ENCODE data around the gene ACADM. TPM values are rescaled to one million over a fixed set of nuclear protein-coding genes. Genes with fewer than 3 reads are reported as not detected.
"Not testable (repeated sequence)": the region's sequence is repeated elsewhere in the genome, so short reads cannot be mapped to it uniquely, and the experiment has no call there.

Gene ACADM
- total RNA-seq, 4 donors from 2014 or later, result 22.9 to 51.1 (median 41.2) TPM

- 74 to 80% methylated on average over 1 of the region's 1 CpG for WGBS, 2 donors
- no peak overlapping the region for H3K27ac ChIP-seq
- no peak overlapping the region for H3K4me3 ChIP-seq
- H3K9me3 ChIP-seq, result no peaks in the 10 kb centered on the region
- DNase-seq (ENCODE audit: low spot score in 2 of 2), result no peak
- peaks cover 0 to 20% (median 0%) of the 10 kb centered on the region in 3 donors for H3K36me3 ChIP-seq
- H3K4me1 ChIP-seq, result no peaks in the 10 kb centered on the region
- H3K27me3 ChIP-seq, result no peaks in the 10 kb centered on the region
- TF ChIP-seq POLR2A (IDR thresholded peaks at IDR 0.05), result no peak
- no peak for TF ChIP-seq CTCF (IDR thresholded peaks at IDR 0.05)
- no peak for TF ChIP-seq EP300 (IDR thresholded peaks at IDR 0.05)
These were observed 39.6 kb downstream of the ACADM start for GRCh38 chr1:75764057-75764655.

GRCh38 chr1:75765697-75766355 is 41.3 kb downstream of the ACADM start:
- WGBS, 2 donors, result 74 to 84% methylated on average over 1 of the region's 1 CpG
- TF ChIP-seq CTCF (IDR thresholded peaks at IDR 0.05) (no peak), POLR2A (IDR thresholded peaks at IDR 0.05) (no peak), EP300 (IDR thresholded peaks at IDR 0.05) (no peak)
- H3K9me3 ChIP-seq, result no peaks in the 10 kb centered on the region
- no peak for DNase-seq (ENCODE audit: low spot score in 2 of 2)
- peaks cover 0 to 17% (median 0%) of the 10 kb centered on the region in 3 donors for H3K36me3 ChIP-seq
- H3K27ac ChIP-seq, result no peak overlapping the region
- no peaks in the 10 kb centered on the region for H3K4me1 ChIP-seq
- H3K27me3 ChIP-seq, result no peaks in the 10 kb centered on the region
- H3K4me3 ChIP-seq, result no peak overlapping the region

- Histone ChIP-seq H3K27ac (no peak overlapping the region), H3K4me1 (no peaks in the 10 kb centered on the region), H3K36me3 (peaks cover 0 to 10% (median 0%) of the 10 kb centered on the region in 3 donors), H3K27me3 (no peaks in the 10 kb centered on the region), H3K4me3 (no peak overlapping the region), H3K9me3 (no peaks in the 10 kb centered on the region)
- WGBS, 2 donors, result 73 to 90% methylated on average over 1 of the region's 1 CpG
- TF ChIP-seq CTCF (IDR thresholded peaks at IDR 0.05) (no peak), POLR2A (IDR thresholded peaks at IDR 0.05) (no peak), EP300 (IDR thresholded peaks at IDR 0.05) (no peak)
- DNase-seq (ENCODE audit: low spot score in 2 of 2), result no peak
These were observed 43.5 kb downstream of the ACADM start for GRCh38 chr1:75768016-75768415.

- H3K4me3 ChIP-seq, result no peak overlapping the region
- H3K27me3 ChIP-seq, result no peaks in the 10 kb centered on the region
- H3K9me3 ChIP-seq, result no peaks in the 10 kb centered on the region
- H3K36me3 ChIP-seq, result no peaks in the 10 kb centered on the region
- no peak for TF ChIP-seq EP300 (IDR thresholded peaks at IDR 0.05)
- no peak for TF ChIP-seq CTCF (IDR thresholded peaks at IDR 0.05)
- TF ChIP-seq POLR2A (IDR thresholded peaks at IDR 0.05), result no peak
- DNase-seq (ENCODE audit: low spot score in 2 of 2), result no peak
- 56 to 76% methylated on average over 1 of the region's 1 CpG for WGBS, 2 donors
- no peak overlapping the region for H3K27ac ChIP-seq
- no peaks in the 10 kb centered on the region for H3K4me1 ChIP-seq
These were observed 46.3 kb downstream of the ACADM start for GRCh38 chr1:75770761-75771160.

- TF ChIP-seq POLR2A (IDR thresholded peaks at IDR 0.05), result no peak
- TF ChIP-seq CTCF (IDR thresholded peaks at IDR 0.05), result no peak
- TF ChIP-seq EP300 (IDR thresholded peaks at IDR 0.05), result no peak
- DNase-seq (ENCODE audit: low spot score in 2 of 2), result no peak
- no peaks in the 10 kb centered on the region for H3K9me3 ChIP-seq
- H3K27me3 ChIP-seq, result no peaks in the 10 kb centered on the region
- H3K4me3 ChIP-seq, result no peak overlapping the region
- H3K4me1 ChIP-seq, result no peaks in the 10 kb centered on the region
- H3K27ac ChIP-seq, result no peak overlapping the region
- no peaks in the 10 kb centered on the region for H3K36me3 ChIP-seq
- 70 to 82% methylated on average over 3 of the region's 3 CpGs for WGBS, 2 donors
These were observed 47.5 kb downstream of the ACADM start for GRCh38 chr1:75771978-75772377.

GRCh38 chr1:75777812-75778211 is 53.3 kb downstream of the ACADM start:
- not testable (repeated sequence) for H3K27ac ChIP-seq; H3K27me3 ChIP-seq; H3K4me3 ChIP-seq; H3K4me1 ChIP-seq; H3K36me3 ChIP-seq; H3K9me3 ChIP-seq; DNase-seq (ENCODE audit: low spot score in 2 of 2)
- WGBS, 2 donors, result 62 to 83% methylated on average over 4 of the region's 4 CpGs

- 91 to 92% methylated on average over 5 of the region's 5 CpGs for WGBS, 2 donors
These were observed 54.2 kb downstream of the ACADM start for GRCh38 chr1:75778694-75779093.

GRCh38 chr1:75780183-75780582 is 55.7 kb downstream of the ACADM start:
- WGBS, 2 donors, result 83 to 84% methylated on average over 4 of the region's 4 CpGs
- not testable (repeated sequence) for DNase-seq (ENCODE audit: low spot score in 2 of 2); H3K4me3 ChIP-seq; H3K36me3 ChIP-seq; H3K27me3 ChIP-seq; H3K4me1 ChIP-seq; H3K27ac ChIP-seq; H3K9me3 ChIP-seq

More at GRCh38 chr1:75778694-75779093, 54.2 kb downstream of the ACADM start:
- H3K36me3 ChIP-seq; H3K4me1 ChIP-seq; H3K27me3 ChIP-seq; H3K27ac ChIP-seq; DNase-seq (ENCODE audit: low spot score in 2 of 2); H3K9me3 ChIP-seq; H3K4me3 ChIP-seq: not testable (repeated sequence)
